GM21381 (cell line): ENCODE results near the gene HECTD4.
"Not testable (repeated sequence)": the region's sequence is repeated elsewhere in the genome, so short reads cannot be mapped to it uniquely, and the experiment has no call there.

Experiments
- ATAC-seq: cut with Tn5 transposase; IDR thresholded peaks from one replicate; pipeline ENCODE4 v1.9.1; 2021; ENCODE audit warnings: mild to moderate bottlenecking, moderate library complexity; ENCODE audit not compliant: unreplicated experiment

HECTD4 gene

DNA sequence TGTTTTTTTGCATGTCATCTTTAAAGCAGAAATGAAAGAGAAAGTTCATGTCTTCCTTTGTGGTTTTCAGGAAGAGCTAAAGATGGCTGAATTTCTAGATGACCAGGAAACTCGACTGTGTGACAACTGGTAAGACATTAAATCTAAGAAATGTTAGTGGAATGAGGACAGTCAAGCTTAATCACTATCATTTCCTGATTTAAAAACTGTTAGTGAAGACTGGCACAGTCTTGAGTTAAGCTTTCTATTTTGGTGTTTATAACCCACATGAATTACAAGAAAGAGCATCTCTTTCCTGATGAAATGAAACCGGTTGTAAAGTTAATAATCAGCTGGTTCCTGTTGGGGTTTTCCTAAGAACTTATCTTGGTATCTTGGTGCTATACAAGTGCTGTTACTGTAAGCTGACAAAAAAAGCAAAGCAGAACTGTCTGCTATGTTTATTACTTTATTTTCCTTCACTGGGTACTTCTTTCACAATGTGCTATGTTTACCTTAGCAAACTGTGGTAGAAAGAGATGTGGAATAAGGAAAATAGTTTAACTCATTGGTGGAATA, 251.7 kb downstream of the HECTD4 start:
- ATAC-seq, result peak; percentile 50

DNA sequence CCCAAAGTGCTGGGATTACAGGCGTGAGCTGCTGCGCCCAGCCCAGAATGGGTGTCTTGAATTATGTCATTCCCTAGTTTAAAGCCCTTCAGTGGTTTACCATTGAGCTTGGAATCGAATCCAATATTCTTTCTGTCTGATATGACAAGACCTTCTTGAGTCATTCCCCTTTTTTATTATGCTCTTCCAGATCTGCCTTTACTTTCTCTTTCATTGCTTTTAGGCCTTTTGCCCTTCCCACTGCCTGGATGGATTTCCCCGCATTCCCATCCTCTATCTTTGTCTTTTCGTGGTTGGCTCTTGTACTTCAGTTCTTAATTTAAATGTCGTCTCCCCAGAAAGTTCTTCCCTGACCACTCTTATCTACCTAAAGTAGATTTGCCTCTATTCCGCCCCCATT, 255.3 kb downstream of the HECTD4 start:
- ATAC-seq, result no peak

DNA sequence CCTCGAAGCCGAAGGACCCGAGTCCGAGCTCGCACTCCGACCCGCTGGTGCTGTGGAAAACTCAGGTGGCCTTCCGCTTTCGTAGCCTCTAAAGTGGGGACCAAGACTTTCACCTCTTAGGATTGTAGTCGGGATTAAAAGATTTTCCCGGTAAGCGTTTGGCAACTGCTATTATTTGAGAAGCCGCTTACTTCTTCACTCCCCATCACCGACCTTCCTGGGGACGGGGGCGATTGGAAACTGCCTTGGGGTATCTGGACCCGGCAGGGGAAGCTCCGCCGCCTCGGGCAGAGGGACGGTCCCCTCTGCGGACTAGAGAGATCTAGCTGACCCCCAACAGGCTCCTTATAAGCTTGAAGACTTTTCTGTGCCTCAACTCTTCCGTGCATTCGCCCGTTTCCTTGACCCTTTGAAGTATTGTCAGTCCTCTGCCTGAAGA, 256.2 kb downstream of the HECTD4 start:
- no peak for ATAC-seq

DNA sequence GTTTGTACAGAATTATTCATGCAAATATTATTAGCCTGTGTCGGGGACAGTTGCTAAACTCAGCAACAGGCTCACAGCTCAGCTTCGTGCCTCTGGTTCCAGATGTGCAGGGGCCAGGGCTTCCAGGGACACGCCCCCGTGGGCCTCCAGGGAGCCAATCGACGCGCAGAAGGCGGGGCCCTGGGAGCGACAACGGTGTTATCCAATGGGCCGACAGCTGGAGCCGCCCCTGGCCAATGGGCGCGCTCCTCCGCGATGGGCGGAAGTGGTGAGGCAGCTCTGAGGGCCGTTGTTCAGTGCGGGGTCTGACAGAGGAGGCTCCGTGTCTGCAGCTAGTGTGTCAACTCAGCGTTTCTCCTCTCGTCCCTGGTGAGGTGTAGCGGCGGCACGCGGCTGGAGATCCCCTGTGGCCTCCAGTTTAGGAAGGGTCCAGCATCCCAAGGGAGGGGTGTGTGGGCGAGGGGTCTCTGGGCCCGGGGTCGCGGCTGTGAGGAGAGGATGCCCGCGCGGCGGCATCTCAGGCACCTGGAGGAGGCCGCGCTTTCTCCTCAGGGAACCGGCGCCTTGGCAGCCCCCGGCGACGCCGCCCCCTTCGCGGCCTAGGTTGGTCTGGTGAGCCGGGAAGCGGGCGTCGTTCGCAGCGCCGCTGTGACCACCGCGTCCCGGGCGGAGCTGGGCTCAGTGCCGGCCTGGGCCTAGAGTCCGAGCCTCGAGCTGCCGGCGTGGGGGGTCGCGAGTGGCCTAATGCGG, 256.8 kb downstream of the HECTD4 start, which contains the start of gene TRAFD1:
Gene TRAFD1 (plus strand): TSS at position 311 of the 750 bp plus-strand sequence. CDS start 4,963 bp downstream, outside the sequence.
- ATAC-seq, result peak; percentile 96

DNA sequence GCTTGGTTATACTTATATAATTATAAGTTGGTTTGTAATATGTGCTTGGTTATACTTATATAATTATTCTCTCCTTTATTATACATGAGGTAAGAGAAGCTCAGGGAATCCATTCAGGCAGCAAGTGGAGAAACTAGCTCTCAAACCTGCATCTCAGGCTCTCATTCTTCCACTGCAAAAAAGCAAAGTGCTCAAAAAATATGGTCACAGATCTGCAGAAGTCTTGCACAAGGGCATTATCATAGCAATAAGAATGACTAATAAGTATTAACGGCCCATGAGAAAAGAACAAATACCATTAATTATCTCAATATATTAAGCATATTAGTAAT, 257.3 kb downstream of the HECTD4 start:
- no peak for ATAC-seq

DNA sequence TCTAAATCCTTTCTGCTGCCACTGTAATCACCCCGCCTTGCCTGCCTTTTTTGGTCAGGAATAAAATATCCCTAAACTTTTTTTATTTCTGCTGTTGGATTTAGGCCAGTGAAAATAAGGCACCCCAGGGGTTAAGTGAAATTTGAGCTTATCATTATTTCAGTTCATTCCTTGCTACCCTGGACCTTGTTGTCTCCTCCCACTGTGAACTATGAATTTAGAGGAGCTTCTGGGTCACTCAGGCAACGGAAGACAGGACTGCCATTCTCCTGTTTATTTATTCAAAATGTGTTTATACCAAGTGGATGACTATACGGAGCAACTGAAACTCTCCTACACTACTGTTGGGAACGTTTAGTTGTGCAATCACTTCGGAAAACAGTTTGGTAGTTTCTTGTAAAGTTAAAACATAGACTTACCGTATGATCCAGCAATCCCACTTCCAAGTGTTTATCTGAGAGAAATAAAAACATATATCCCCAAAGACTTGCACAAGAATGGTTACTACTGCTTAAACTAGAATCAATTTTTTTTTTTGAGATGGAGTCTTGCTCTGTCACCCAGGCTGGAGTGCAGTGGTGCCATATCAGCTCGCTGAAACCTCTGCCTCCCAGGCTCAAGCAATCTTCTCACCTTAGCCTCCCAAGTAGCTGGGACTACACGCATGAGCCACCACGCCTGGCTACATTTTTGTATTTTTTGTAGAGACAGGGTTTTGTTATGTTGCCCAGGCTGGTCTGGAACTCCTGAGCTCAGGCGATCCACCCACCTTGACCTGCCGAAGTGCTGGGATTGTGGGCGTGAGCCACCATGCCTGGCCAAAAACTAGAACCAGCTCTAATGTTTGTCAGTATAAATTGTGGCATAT, 259.2 kb downstream of the HECTD4 start:
- ATAC-seq, result no peak

DNA sequence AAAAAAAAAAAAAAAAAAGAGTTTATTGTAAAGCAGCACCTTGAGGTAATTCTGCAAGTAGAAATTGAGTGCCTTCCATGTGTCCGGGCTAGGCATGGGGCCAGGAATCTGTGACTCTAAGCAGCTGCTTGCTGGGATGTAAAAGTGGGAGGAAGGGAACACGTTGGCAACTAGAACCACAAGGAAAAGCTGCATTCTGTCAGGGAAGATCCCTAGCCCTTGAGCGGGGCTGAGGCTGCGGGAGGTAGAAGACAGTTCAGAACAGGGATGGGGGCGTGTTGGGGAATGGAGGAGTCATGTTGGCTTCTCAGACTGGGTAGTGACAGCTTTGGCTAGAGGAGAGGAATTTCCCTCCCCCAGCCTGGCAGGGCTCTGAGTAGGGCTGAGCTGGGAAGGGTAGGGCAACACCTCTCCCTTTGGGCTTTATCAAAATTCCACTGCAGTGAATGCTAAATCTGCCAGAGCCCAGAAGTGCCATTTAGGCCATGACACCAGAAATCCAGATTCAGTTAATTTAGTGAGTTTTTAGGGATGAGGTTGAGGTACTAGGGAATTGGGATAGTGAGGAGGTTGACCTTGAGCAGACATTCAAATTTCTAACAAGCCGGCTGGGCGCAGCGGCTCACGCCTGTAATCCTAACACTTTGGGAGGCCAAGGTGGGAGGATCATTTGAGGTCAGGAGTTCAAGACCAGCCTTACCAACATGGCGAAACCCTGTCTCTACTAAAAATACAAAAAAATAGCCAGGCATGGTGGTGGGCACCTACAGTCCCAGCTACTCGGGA, 260.3 kb downstream of the HECTD4 start:
- no peak for ATAC-seq

DNA sequence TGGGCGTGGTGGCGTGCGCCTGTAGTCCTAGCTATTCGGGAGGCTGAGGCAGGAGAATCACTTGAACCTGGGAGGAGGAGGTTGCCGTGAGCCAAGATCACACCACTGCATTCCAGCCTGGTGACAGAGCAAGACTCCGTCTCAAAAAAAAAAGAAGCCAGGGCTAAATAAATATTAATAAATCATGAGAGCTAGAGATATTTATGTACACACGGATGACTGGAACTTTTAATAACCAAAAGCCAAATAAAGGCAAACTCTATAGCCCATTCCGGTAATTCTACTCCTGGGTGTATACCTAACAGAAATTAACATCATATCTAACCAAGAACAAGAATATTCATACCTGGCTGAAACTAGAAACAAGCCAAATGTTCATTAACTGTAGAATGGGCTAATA, 264.5 kb downstream of the HECTD4 start:
- no peak for ATAC-seq

DNA sequence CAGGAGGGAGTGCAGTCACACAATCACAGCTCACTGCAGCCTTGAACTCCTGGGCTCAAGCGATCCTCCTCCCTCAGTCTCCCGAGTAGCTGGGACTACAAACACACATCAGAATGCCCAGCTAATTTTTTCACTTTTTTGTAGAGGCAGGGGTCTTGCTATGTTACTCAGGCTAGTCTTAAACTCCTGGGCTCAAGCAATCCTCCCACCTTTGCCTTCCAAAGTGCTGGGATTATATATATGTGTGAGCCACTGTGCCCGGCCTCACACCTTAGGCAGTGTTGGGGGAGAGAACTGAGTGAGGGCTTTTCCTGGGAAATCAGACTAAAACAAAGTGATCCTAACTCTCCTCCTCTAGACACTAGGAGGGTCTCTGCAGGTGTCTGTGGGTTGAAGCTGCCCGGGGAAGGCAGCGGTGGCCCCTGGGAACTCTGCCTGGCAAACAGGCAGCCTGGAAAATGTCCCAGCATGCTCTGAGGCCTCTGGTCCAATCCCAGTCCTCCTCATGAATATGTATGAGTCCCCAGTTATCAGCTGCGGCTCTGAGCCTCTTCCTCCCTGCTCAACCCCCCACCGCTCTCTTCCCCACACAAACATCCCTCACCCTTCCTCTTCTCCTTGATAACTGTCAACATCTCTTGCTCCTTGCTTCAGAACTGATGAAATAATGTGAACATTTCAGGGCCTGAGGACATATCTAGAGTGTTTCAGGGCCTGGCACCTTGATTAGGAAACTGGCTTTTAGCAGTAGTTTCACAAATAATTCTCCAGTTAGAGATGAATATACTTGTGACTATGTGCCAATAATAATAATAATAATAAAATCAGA, 265.8 kb downstream of the HECTD4 start:
- ATAC-seq, result no peak

DNA sequence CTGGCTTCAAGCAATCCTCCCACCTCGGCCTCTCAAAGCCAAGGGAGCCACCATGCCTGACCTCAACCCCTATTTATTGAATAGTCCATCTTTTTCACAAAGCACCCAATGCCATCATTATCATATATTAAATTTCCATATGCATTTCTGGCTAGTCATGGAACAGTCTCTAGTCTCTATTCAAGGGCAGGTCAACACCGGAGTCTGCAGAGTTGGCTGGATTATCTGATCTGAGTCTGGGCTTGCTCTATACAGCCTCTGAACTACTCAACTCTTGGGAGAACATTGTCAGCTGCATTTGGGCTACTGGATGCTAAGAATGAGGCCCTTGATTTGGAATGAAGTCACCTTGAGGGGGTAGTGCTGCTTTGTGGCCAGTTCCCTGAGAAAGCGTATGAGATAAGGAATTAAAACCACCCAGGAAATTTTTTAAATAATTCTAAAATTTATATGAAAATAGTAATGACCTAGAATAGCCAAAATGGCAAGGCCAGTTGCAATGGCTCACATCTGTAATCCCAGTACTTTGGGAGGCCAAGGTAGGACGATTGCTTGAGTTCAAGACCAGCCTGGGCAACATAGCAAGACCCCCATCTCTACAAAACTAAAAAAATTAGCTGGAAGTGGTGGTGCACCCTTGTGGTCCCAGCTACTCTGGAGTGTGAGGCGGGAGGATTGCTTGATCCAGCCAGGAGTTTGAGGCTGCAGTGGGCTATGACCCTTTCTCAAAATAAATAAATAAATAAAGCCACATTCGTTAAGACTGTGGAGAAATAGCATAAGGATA, 266.8 kb downstream of the HECTD4 start:
- no peak for ATAC-seq

DNA sequence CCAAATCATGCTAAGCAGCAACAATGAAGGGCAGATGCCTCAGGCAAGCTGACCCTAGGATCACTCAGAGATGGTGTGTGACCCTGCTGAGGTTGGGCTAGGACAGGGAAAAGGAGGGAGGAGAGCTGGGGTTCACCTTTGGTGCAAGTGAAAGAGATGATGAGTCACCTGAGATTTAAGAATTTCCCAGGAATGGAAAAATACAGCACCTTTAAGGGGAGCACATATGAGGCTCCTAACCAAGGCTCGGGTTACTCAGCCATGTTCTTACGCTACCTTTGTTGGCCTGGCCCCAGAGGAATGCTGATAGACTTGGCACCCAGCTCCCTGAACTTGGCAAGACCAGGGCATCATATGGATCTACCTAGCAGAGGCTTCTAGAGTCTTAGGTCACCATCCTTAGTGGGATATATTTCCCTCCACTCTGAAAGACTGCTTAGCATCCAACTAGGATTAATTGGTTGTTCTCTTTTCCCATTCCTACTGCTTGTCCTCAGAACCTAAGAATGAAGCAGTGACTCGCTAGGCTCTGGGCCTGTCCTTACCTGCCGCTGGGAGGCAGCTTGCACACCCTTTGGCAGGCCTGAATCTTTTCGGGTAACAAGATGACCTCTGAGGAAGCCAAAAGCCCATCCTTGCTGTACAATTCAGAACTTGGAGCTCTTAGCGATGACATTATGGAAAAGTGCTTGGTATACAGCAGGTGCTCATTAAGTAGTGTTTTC, 269.7 kb downstream of the HECTD4 start:
- no peak for ATAC-seq

DNA sequence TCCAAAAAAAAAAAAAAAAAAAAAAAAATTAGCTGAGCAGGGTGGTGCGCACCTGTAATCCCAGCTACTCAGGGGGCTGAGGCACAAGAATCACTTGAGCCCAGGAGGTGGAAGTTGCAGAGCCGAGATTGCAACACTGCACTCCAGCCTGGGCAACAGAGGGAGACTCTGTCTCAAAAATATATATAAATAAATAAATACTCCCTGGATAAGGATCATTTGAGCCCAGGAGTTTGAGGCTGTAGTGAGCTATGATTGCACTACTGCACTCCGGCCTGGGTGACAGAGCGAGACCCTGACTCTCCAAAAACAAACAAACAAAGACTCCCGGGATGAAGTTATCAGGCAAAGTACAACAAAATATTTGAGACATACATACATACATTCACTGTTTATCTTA, 270.3 kb downstream of the HECTD4 start:
- ATAC-seq, result no peak

DNA sequence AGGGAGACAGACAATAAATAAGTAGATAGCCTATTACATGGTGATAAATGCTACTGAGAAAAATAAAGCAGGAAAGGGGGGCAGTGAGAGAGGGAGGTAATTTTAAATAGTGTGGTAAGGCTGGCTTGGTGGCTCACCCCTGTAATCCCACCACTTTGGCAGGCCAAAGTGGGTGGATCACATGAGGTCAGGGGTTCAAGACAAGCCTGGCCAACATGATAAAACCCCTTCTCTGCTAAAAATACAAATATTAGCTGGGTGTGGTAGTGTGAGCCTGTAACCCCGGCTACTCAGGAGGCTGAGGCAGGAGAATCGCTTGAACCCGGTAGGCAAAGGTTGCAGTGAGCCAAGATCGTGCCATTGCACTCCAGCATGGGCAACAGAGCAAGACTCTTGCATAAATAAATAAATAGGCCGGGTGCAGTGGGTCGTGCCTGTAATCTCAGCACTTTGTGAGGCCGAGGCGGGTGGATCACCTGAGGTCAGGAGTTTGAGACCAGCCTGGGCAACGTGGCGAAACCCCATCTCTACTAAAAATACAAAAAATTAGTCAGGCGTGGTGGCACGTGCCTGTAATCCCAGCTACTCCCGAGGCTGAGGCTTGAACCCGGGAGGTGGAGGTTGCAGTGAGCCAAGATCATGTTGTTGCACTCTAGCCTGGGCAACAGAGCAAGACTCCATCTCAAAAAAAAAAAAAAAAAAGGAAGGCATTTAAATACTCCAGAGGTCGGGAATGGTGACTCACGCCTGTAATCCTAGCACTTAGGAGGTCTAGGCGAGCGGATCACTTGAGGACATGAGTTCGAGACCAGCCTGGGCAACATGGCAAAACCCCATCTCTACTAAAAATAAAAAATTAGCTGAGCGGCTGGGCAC, 271.2 kb downstream of the HECTD4 start:
- not testable (repeated sequence) for ATAC-seq
